Peyer's patch (tissue), 4 donors: ENCODE measurements around the gene TMEM234. TPM values are rescaled to one million over a fixed set of nuclear protein-coding genes. Genes with fewer than 3 reads are reported as not detected.

ENCODE experiments used
- DNase-seq, 3 donors: peaks; one replicate each; pipeline ENCODE4 v3.0.0-alpha.2; 2017 to 2019
- H3K27ac ChIP-seq, 4 donors: fragments of 200-600 bp; sonication (generic); one replicate each; pipeline ENCODE4 v1.5.1; 2016 to 2019
- H3K27me3 ChIP-seq, 2 donors: fragments of 200-600 bp; sonication (generic); one replicate each; pipeline ENCODE4 v1.5.1; 2019
- H3K36me3 ChIP-seq, 3 donors: fragments of 200-600 bp; sonication (generic); one replicate each; pipeline ENCODE4 v1.5.1; 2016 to 2019
- H3K4me1 ChIP-seq, 4 donors: fragments of 200-600 bp; sonication (generic); one replicate each; pipeline ENCODE4 v1.5.1; 2016 to 2019
- H3K4me3 ChIP-seq, 4 donors: fragments of 200-600 bp; sonication (generic); 1 replicate in 3 of 4; 2 replicates in 1 of 4; pipeline ENCODE4 v1.5.1; 2016 to 2019; ENCODE audit warnings: mild to moderate bottlenecking in 1 of 4
- H3K9me3 ChIP-seq, 4 donors: fragments of 200-600 bp; sonication (generic); one replicate each; pipeline ENCODE4 v1.5.1; 2016 to 2019; ENCODE audit warnings: mild to moderate bottlenecking in 1 of 4
- CTCF ChIP-seq, 6 experiments: fragments of 450-650 bp in 4 of 6; fragments of 200-600 bp in 2 of 6; sonication (generic) in 1 of 6; IDR thresholded peaks; one replicate each; pipeline ENCODE4 v1.5.1; 2017 to 2019; ENCODE audit warnings: antibody characterized with exemption in 6 of 6, mild to moderate bottlenecking in 3 of 6, moderate library complexity in 1 of 6
- POLR2A ChIP-seq, 2 donors: fragments of 450-650 bp; IDR thresholded peaks; one replicate each; pipeline ENCODE4 v1.5.1; 2017; ENCODE audit warnings: antibody characterized with exemption in 2 of 2, mild to moderate bottlenecking in 2 of 2, moderate library complexity in 2 of 2
- total RNA-seq, 4 donors: library from RNA; depleted of rRNA; stranded (reverse); fragments of >200 nt; gene quantifications; one replicate each; pipeline ENCODE4 v1.1.0, GENCODE V29; 2016

Gene TMEM234
- total RNA-seq, 4 donors from 2014 or later = 15.9 to 47.0 (median 25.4) TPM

GRCh38 chr1:32241001-32241763 is 19.0 kb upstream of the TMEM234 start:
- H3K27ac ChIP-seq = peak overlapping the region; percentile 66 to 88 (median 78)

GRCh38 chr1:32240140-32240951 is 18.2 kb upstream of the TMEM234 start:
- H3K4me3 ChIP-seq = peak overlapping the region; percentile 63 to 76 (median 72)
- H3K27ac ChIP-seq = peak overlapping the region; percentile 66 to 88 (median 78)
- DNase-seq = peak; percentile 77 to 92 (median 81)
- TF ChIP-seq CTCF (IDR thresholded peaks at IDR 0.05) (peak; percentile 14 to 42 (median 24)), POLR2A (IDR thresholded peaks at IDR 0.05) (peak; percentile 12 to 59)
- no peaks in the 10 kb centered on the region for H3K27me3 ChIP-seq
- H3K36me3 ChIP-seq = no peaks in the 10 kb centered on the region
- peaks cover 0 to 30% (median 5%) of the 10 kb centered on the region in 4 donors for H3K4me1 ChIP-seq
- H3K9me3 ChIP-seq = no peaks in the 10 kb centered on the region

More at GRCh38 chr1:32241001-32241763, 19.0 kb upstream of the TMEM234 start:
- Histone ChIP-seq H3K27me3 (no peaks in the 10 kb centered on the region), H3K36me3 (no peaks in the 10 kb centered on the region), H3K4me1 (peaks cover 0 to 30% (median 5%) of the 10 kb centered on the region in 4 donors), H3K4me3 (peak overlapping the region; percentile 63 to 76 (median 72)), H3K9me3 (no peaks in the 10 kb centered on the region)
- TF ChIP-seq POLR2A (IDR thresholded peaks at IDR 0.05) (no peak), CTCF (IDR thresholded peaks at IDR 0.05) (no peak)
- peak; percentile 69 to 81 (median 74) for DNase-seq

GRCh38 chr1:32239790-32240139 is 17.6 kb upstream of the TMEM234 start:
- Histone ChIP-seq H3K4me3 (peak overlapping the region; percentile 63 to 76 (median 72)), H3K27me3 (no peaks in the 10 kb centered on the region), H3K27ac (peak overlapping the region; percentile 66 to 88 (median 78)), H3K9me3 (no peaks in the 10 kb centered on the region), H3K4me1 (peaks cover 0 to 30% (median 5%) of the 10 kb centered on the region in 4 donors), H3K36me3 (no peaks in the 10 kb centered on the region)
- TF ChIP-seq CTCF (IDR thresholded peaks at IDR 0.05) = no peak
- no peak for TF ChIP-seq POLR2A (IDR thresholded peaks at IDR 0.05)
- peak in 1 of 3 donors; percentile 52 for DNase-seq

- H3K9me3 ChIP-seq = no peaks in the 10 kb centered on the region
- TF ChIP-seq POLR2A (IDR thresholded peaks at IDR 0.05) (no peak), CTCF (IDR thresholded peaks at IDR 0.05) (no peak)
- no peaks in the 10 kb centered on the region for H3K36me3 ChIP-seq
- no peaks in the 10 kb centered on the region for H3K27me3 ChIP-seq
- peak overlapping the region in 2 of 4 donors; percentile 81 to 88 for H3K27ac ChIP-seq
- H3K4me3 ChIP-seq = no peak overlapping the region
- H3K4me1 ChIP-seq = peaks cover 0 to 30% (median 5%) of the 10 kb centered on the region in 4 donors
- DNase-seq = no peak
Observed at GRCh38 chr1:32239337-32239736, 17.2 kb upstream of the TMEM234 start.

- no peak for DNase-seq
- no peak overlapping the region for H3K4me3 ChIP-seq
- H3K27me3 ChIP-seq = no peaks in the 10 kb centered on the region
- peaks cover 0 to 24% (median 0%) of the 10 kb centered on the region in 3 donors for H3K36me3 ChIP-seq
- H3K27ac ChIP-seq = no peak overlapping the region
- H3K4me1 ChIP-seq = peaks cover 0 to 2% (median under 1%) of the 10 kb centered on the region in 4 donors
- H3K9me3 ChIP-seq = no peaks in the 10 kb centered on the region
- TF ChIP-seq CTCF (IDR thresholded peaks at IDR 0.05) = no peak
- no peak for TF ChIP-seq POLR2A (IDR thresholded peaks at IDR 0.05)
Observed at GRCh38 chr1:32234792-32235191, 12.6 kb upstream of the TMEM234 start.
